ENCODE data around the gene KRT77.

GRCh38 chr12:52666471-52666870 is 36.9 kb downstream of the KRT77 start:
- TF ChIP-seq, protein P1, sequence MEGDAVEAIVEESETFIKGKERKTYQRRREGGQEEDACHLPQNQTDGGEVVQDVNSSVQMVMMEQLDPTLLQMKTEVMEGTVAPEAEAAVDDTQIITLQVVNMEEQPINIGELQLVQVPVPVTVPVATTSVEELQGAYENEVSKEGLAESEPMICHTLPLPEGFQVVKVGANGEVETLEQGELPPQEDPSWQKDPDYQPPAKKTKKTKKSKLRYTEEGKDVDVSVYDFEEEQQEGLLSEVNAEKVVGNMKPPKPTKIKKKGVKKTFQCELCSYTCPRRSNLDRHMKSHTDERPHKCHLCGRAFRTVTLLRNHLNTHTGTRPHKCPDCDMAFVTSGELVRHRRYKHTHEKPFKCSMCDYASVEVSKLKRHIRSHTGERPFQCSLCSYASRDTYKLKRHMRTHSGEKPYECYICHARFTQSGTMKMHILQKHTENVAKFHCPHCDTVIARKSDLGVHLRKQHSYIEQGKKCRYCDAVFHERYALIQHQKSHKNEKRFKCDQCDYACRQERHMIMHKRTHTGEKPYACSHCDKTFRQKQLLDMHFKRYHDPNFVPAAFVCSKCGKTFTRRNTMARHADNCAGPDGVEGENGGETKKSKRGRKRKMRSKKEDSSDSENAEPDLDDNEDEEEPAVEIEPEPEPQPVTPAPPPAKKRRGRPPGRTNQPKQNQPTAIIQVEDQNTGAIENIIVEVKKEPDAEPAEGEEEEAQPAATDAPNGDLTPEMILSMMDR (IDR thresholded peaks at IDR 0.05), result no peak
- TF ChIP-seq POLR2A (IDR thresholded peaks at IDR 0.05) (no peak), POLR2AphosphoS5 (IDR thresholded peaks at IDR 0.05) (no peak)

All from gastroesophageal sphincter (tissue), 3 donors.